Liver (tissue), 3 donors: ENCODE results near the gene NDST1.

Experiments used
- CTCF ChIP-seq: fragments of 150-350 bp; IDR thresholded peaks from 2 replicates; pipeline ENCODE4 v1.5.1; 2017; ENCODE audit warnings: improper control_type of control experiment, low read depth, low read length; ENCODE audit not compliant: missing input control
- FOXA2 ChIP-seq: IDR thresholded peaks from 2 replicates; pipeline ENCODE4 v1.6.1; 2016; ENCODE audit warnings: antibody characterized with exemption
- GABPA ChIP-seq, 2 donors: IDR thresholded peaks in 1 of 2; conservative IDR thresholded peaks in 1 of 2; 2 replicates each; pipeline ENCODE4 v1.6.1; 2016; ENCODE audit warnings: antibody characterized with exemption in 2 of 2, mild to moderate bottlenecking in 1 of 2, moderate library complexity in 1 of 2
- JUND ChIP-seq, 2 donors: IDR thresholded peaks; 2 replicates each; pipeline ENCODE4 v1.6.1; 2016; ENCODE audit warnings: antibody characterized with exemption in 2 of 2
- RAD21 ChIP-seq, 2 donors: IDR thresholded peaks; 2 replicates each; pipeline ENCODE4 v1.6.1; 2016; ENCODE audit warnings: antibody characterized with exemption in 2 of 2, mild to moderate bottlenecking in 2 of 2
- SP1 ChIP-seq: IDR thresholded peaks from 2 replicates; pipeline ENCODE4 v1.6.1; 2018; ENCODE audit warnings: antibody characterized with exemption, mild to moderate bottlenecking
- TAF1 ChIP-seq: conservative IDR thresholded peaks from 2 replicates; pipeline ENCODE4 v1.6.1; 2016; ENCODE audit warnings: antibody characterized with exemption, mild to moderate bottlenecking
- YY1 ChIP-seq: IDR thresholded peaks from 2 replicates; pipeline ENCODE4 v1.6.1; 2016; ENCODE audit warnings: antibody characterized with exemption, mild to moderate bottlenecking
- ZBTB33 ChIP-seq: IDR thresholded peaks from 2 replicates; pipeline ENCODE4 v1.6.1; 2016; ENCODE audit warnings: antibody characterized with exemption
- donor health status: healthy.
- donor health status: healthy.

- TF ChIP-seq RAD21 (IDR thresholded peaks at IDR 0.05): no peak
- TF ChIP-seq YY1: no peak
- TF ChIP-seq CTCF: no peak
- TF ChIP-seq TAF1: no peak
- TF ChIP-seq ZBTB33: no peak
- TF ChIP-seq SP1: no peak
- TF ChIP-seq JUND (IDR thresholded peaks at IDR 0.05): no peak
- TF ChIP-seq FOXA2: no peak
- TF ChIP-seq GABPA (IDR thresholded peaks at IDR 0.05 in 1 of 2, conservative IDR thresholded peaks at IDR 0.05 in 1 of 2): no peak
Measured at GRCh38 chr5:150606476-150606875, 98.5 kb downstream of the NDST1 start.
